Amniotic stem cell (primary cell): ENCODE results near the gene ZNF473.
A peak's percentile ranks its signal among the peaks of the same experiment; 100 is the strongest.
"Not testable (repeated sequence)": the region's sequence is repeated elsewhere in the genome, so short reads cannot be mapped to it uniquely, and the experiment has no call there.

ENCODE experiments used
- DNase-seq: peaks from one replicate; lab custom pipeline; 2025; lab: John Stamatoyannopoulos, UW

The ZNF473 gene

GRCh38 chr19:50050406-50051227, 24.8 kb downstream of the ZNF473 start:
- DNase-seq: peak; percentile 85

GRCh38 chr19:50051228-50051895, 25.6 kb downstream of the ZNF473 start:
- not testable (repeated sequence) for DNase-seq

GRCh38 chr19:50051964-50052363, 26.2 kb downstream of the ZNF473 start:
- DNase-seq: no peak

- no peak for DNase-seq
Observed at GRCh38 chr19:50053119-50053518, 27.3 kb downstream of the ZNF473 start.

- no peak for DNase-seq
Observed at GRCh38 chr19:50058425-50058824, 32.6 kb downstream of the ZNF473 start.

- no peak for DNase-seq
Observed at GRCh38 chr19:50059045-50059444, 33.2 kb downstream of the ZNF473 start.

GRCh38 chr19:50060107-50060506, 34.3 kb downstream of the ZNF473 start:
- DNase-seq: no peak

GRCh38 chr19:50061650-50062049, 35.8 kb downstream of the ZNF473 start:
- DNase-seq: no peak

- no peak for DNase-seq
Observed at GRCh38 chr19:50065938-50066337, 40.1 kb downstream of the ZNF473 start.

GRCh38 chr19:50067575-50067974, 41.8 kb downstream of the ZNF473 start:
- no peak for DNase-seq

GRCh38 chr19:50068382-50068781, 42.6 kb downstream of the ZNF473 start:
- DNase-seq: not testable (repeated sequence)

GRCh38 chr19:50075076-50075475, 49.3 kb downstream of the ZNF473 start:
- DNase-seq: not testable (repeated sequence)

GRCh38 chr19:50075644-50076372, 50.0 kb downstream of the ZNF473 start:
- DNase-seq: not testable (repeated sequence)

- DNase-seq: not testable (repeated sequence)
Observed at GRCh38 chr19:50076581-50077355, 51.0 kb downstream of the ZNF473 start.

GRCh38 chr19:50079014-50079413, 53.2 kb downstream of the ZNF473 start:
- not testable (repeated sequence) for DNase-seq

GRCh38 chr19:50084440-50084839, 58.6 kb downstream of the ZNF473 start:
- not testable (repeated sequence) for DNase-seq

- DNase-seq: not testable (repeated sequence)
Observed at GRCh38 chr19:50087153-50087552, 61.3 kb downstream of the ZNF473 start.

- not testable (repeated sequence) for DNase-seq
Observed at GRCh38 chr19:50090706-50091105, 64.9 kb downstream of the ZNF473 start.

GRCh38 chr19:50091786-50092185, 66.0 kb downstream of the ZNF473 start:
- DNase-seq: not testable (repeated sequence)

- DNase-seq: not testable (repeated sequence)
Observed at GRCh38 chr19:50092597-50092996, 66.8 kb downstream of the ZNF473 start.

GRCh38 chr19:50097884-50098283, 72.1 kb downstream of the ZNF473 start:
- not testable (repeated sequence) for DNase-seq

GRCh38 chr19:50098892-50099291, 73.1 kb downstream of the ZNF473 start:
- DNase-seq: not testable (repeated sequence)
